ENCODE data around the gene SAT2. TPM values are rescaled to one million over a fixed set of nuclear protein-coding genes. Genes with fewer than 3 reads are reported as not detected.
"Not testable (repeated sequence)": the region's sequence is repeated elsewhere in the genome, so short reads cannot be mapped to it uniquely, and the experiment has no call there.

Gene SAT2
- total RNA-seq, 1 donor from 2014 or later: 25.4 TPM

GRCh38 chr17:7610641-7611040 lies 17.0 kb downstream of the SAT2 start:
- intact Hi-C loops (cut with micrococcal nuclease): no loop called here
- H3K27me3 Mint-ChIP-seq (ENCODE audit: low read depth): no peaks in the 10 kb centered on the region
- no peak for DNase-seq (ENCODE audit: low spot score)
- no peaks in the 10 kb centered on the region for H3K9me3 Mint-ChIP-seq
- H3K4me1 Mint-ChIP-seq (ENCODE audit: low read depth): peaks cover 28% of the 10 kb centered on the region
- no peak overlapping the region for H3K27ac Mint-ChIP-seq
- peaks cover 37% of the 10 kb centered on the region for H3K36me3 Mint-ChIP-seq (ENCODE audit: low read depth)
- no peak overlapping the region for H3K4me3 Mint-ChIP-seq (ENCODE audit: low read depth)

- intact Hi-C loops (cut with micrococcal nuclease): no loop called here
- Mint-ChIP-seq H3K27me3 (ENCODE audit: low read depth) (no peaks in the 10 kb centered on the region), H3K4me1 (ENCODE audit: low read depth) (peaks cover 8% of the 10 kb centered on the region), H3K4me3 (ENCODE audit: low read depth) (no peak overlapping the region), H3K9me3 (no peaks in the 10 kb centered on the region), H3K27ac (no peak overlapping the region), H3K36me3 (ENCODE audit: low read depth) (peaks cover 57% of the 10 kb centered on the region)
- DNase-seq (ENCODE audit: low spot score): no peak
Observed at GRCh38 chr17:7606280-7606679, 21.3 kb downstream of the SAT2 start.

DNA sequence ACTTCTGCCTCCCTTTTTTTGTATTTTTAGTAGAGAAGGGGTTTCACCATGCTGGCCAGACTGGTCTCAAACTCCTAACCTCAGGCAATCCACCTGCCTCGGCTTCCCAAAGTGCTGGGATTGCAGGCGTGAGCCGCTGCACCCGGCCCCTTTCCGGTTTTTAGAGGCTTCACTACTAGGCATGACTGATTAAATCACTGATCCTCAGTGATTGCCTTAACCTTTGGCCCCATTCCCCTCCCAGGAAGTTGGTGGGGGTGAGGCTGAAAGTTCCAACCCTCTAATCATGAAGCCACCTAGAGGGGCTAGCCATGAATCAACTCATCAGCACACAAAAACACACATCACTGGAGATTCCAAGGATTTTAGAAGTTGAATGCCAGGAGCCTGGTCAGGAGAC lies 30.1 kb downstream of the SAT2 start:
- H3K4me3 Mint-ChIP-seq (ENCODE audit: low read depth); H3K9me3 Mint-ChIP-seq; intact Hi-C loops (cut with micrococcal nuclease); DNase-seq (ENCODE audit: low spot score); H3K27me3 Mint-ChIP-seq (ENCODE audit: low read depth); H3K27ac Mint-ChIP-seq; H3K4me1 Mint-ChIP-seq (ENCODE audit: low read depth): not testable (repeated sequence)
- peaks cover 72% of the 10 kb centered on the region for H3K36me3 Mint-ChIP-seq (ENCODE audit: low read depth)

DNA sequence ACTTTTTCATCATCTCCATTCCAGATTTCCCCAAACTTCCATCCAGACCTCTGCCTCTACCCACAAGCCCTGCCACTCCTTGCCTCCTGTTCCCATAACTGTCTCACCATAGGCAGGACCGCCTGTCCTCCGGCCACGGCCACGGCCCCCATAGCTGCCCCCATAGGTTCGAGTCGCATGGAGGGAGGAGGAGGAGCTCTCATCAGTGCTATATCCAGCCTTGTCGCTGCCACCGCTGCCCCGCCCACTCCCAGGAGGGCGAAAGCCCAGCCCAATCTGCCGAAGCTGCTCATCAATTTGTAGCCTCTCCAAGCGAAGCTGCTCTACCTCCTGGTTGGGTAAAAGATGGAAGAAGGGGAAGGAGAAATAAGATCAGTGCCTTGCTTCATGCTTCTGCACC lies 34.3 kb downstream of the SAT2 start:
- no peak overlapping the region for H3K4me3 Mint-ChIP-seq (ENCODE audit: low read depth)
- intact Hi-C loops (cut with micrococcal nuclease): no loop called here
- H3K36me3 Mint-ChIP-seq (ENCODE audit: low read depth): peaks cover 70% of the 10 kb centered on the region
- H3K9me3 Mint-ChIP-seq: no peaks in the 10 kb centered on the region
- no peak for DNase-seq (ENCODE audit: low spot score)
- no peaks in the 10 kb centered on the region for H3K27me3 Mint-ChIP-seq (ENCODE audit: low read depth)
- H3K27ac Mint-ChIP-seq: no peak overlapping the region
- no peaks in the 10 kb centered on the region for H3K4me1 Mint-ChIP-seq (ENCODE audit: low read depth)

DNA sequence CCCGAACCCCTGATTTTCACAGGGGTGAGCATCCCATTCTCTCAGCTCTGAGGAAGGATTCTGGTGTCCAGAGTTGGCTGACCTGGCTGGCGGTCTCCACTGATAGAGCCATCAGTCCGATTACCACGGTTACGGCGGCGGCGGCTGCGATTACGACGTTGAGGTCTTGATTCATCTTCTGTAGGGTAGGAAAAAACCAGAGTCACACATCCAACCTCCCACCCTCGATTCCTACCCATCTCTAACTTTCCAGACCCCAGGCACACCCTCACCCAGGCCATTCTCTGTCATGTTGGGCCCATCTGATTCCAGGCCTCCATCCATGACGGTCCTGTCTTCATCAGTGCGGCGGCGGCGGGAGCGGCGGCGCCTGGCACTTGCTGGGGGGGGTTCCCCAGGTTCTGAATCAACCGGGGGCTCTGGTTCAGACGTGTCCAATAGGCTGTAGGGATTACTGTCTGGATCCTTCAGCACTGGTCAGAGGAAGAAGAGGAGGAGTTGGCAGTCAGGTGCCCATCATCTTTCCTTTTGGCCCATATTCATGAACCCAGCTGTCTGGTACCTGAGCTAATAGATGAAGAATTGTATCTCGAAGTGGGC lies 35.1 kb downstream of the SAT2 start:
- H3K4me1 Mint-ChIP-seq (ENCODE audit: low read depth): no peaks in the 10 kb centered on the region
- intact Hi-C loops (cut with micrococcal nuclease): no loop called here
- no peak overlapping the region for H3K4me3 Mint-ChIP-seq (ENCODE audit: low read depth)
- H3K27me3 Mint-ChIP-seq (ENCODE audit: low read depth): no peaks in the 10 kb centered on the region
- no peak overlapping the region for H3K27ac Mint-ChIP-seq
- H3K9me3 Mint-ChIP-seq: no peaks in the 10 kb centered on the region
- DNase-seq (ENCODE audit: low spot score): no peak
- peaks cover 73% of the 10 kb centered on the region for H3K36me3 Mint-ChIP-seq (ENCODE audit: low read depth)

DNA sequence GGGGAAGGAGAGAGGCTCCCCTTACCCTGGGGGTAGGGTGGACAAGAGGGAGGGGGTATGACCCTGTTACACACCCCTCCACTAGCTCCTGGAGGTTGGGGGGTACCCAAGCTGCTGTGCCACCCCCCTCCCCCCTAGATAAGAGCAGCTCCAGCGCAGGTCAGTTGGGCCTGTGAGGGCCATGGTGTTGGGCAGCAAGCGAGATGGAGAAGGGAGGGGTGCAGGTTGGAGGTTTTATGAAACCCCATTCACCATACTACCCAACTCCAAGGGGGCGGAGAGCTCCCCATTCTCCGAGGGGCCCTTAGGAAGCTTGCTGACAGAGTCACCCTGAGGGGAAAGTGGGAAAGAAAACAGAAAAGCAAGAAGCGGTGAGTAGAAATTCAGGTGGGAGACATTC lies 36.0 kb downstream of the SAT2 start:
- Mint-ChIP-seq H3K9me3 (no peaks in the 10 kb centered on the region), H3K27ac (no peak overlapping the region), H3K36me3 (ENCODE audit: low read depth) (peaks cover 77% of the 10 kb centered on the region), H3K4me3 (ENCODE audit: low read depth) (no peak overlapping the region), H3K27me3 (ENCODE audit: low read depth) (no peaks in the 10 kb centered on the region), H3K4me1 (ENCODE audit: low read depth) (no peaks in the 10 kb centered on the region)
- intact Hi-C loops (cut with micrococcal nuclease): no loop called here
- no peak for DNase-seq (ENCODE audit: low spot score)

DNA sequence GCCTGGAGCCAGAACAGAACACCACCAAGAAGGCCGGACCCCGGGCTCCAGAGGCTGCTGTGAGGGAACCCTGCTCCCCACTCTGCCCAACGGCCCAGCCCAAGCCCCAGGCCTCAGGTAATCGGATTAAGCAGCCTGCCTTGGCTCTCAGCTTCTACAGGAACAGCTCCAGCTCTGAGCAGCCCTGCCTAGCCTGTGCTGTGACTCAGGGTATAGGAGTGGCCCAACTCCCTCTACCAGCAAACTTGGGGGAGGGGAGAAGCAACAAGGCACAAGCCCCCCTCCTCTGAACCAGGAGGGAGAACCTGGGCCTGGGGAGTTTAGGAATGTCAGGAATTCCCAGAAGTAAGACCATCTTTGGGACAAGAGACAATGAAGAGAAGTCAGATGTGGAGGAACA lies 36.9 kb downstream of the SAT2 start:
- DNase-seq (ENCODE audit: low spot score): no peak
- Mint-ChIP-seq H3K9me3 (no peaks in the 10 kb centered on the region), H3K27ac (peak overlapping the region; percentile 43), H3K4me1 (ENCODE audit: low read depth) (peaks cover 2% of the 10 kb centered on the region), H3K27me3 (ENCODE audit: low read depth) (no peaks in the 10 kb centered on the region), H3K4me3 (ENCODE audit: low read depth) (no peak overlapping the region), H3K36me3 (ENCODE audit: low read depth) (peaks cover 79% of the 10 kb centered on the region)
- intact Hi-C loops (cut with micrococcal nuclease): no loop called here

DNA sequence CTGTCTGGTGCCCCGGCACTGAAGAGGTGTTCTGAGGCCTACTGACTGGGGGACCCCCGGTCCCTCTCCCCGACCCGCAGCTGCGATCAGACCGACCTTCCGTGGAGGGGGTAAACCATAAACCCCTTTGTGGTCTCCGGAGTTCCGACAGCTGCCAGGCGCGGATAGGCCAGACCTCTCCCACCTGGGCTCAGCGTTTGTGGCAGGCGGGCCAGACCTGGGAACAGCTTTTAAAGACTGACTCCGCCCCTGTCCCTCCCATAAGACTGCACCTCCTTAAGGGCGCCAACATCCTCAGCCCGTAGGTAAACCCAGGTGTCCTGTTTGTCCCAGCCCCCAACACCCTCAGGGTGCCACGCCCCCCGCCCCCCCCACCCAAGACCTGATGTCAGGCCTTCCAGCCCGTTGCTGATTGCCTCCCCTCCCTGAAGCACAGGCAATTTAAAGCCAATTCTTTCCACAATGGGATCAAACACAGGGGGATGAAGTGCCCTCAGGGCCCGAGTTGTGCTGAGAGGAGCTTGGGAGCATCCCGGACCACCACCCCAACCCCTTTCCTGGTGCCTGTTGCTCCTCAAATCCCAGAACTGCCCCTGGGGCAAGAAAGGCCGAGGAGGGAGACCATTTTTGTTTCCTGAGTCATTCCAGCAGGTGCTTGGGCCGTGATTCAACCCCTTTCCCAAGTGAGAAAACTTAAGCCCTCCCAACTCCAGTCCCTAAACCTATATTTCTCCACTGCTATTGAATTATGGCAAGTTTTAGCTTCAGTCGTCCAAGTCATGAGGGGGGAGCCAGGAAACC lies 37.5 kb downstream of the SAT2 start, which contains the start of gene SOX15:
TSS of gene SOX15 (minus strand) at position 204 of the 801 bp plus-strand sequence. CDS start 418 bp downstream, outside the sequence.
- H3K4me1 Mint-ChIP-seq (ENCODE audit: low read depth): peaks cover 5% of the 10 kb centered on the region
- no peaks in the 10 kb centered on the region for H3K9me3 Mint-ChIP-seq
- no peak for DNase-seq (ENCODE audit: low spot score)
- H3K4me3 Mint-ChIP-seq (ENCODE audit: low read depth): no peak within 1 kb of the TSS
- no peaks in the 10 kb centered on the region for H3K27me3 Mint-ChIP-seq (ENCODE audit: low read depth)
- peaks cover 75% of the 10 kb centered on the region for H3K36me3 Mint-ChIP-seq (ENCODE audit: low read depth)
- peak within 1 kb of the TSS; percentile 43 for H3K27ac Mint-ChIP-seq
- intact Hi-C loops (cut with micrococcal nuclease): no loop called here

GRCh38 chr17:7589204-7589868 lies 38.3 kb downstream of the SAT2 start:
- Mint-ChIP-seq H3K27me3 (ENCODE audit: low read depth) (no peaks in the 10 kb centered on the region), H3K9me3 (no peaks in the 10 kb centered on the region), H3K36me3 (ENCODE audit: low read depth) (peaks cover 76% of the 10 kb centered on the region), H3K27ac (no peak overlapping the region), H3K4me1 (ENCODE audit: low read depth) (peaks cover 8% of the 10 kb centered on the region), H3K4me3 (ENCODE audit: low read depth) (no peak overlapping the region)
- intact Hi-C loops (cut with micrococcal nuclease): no loop called here
- DNase-seq (ENCODE audit: low spot score): peak; percentile 52

DNA sequence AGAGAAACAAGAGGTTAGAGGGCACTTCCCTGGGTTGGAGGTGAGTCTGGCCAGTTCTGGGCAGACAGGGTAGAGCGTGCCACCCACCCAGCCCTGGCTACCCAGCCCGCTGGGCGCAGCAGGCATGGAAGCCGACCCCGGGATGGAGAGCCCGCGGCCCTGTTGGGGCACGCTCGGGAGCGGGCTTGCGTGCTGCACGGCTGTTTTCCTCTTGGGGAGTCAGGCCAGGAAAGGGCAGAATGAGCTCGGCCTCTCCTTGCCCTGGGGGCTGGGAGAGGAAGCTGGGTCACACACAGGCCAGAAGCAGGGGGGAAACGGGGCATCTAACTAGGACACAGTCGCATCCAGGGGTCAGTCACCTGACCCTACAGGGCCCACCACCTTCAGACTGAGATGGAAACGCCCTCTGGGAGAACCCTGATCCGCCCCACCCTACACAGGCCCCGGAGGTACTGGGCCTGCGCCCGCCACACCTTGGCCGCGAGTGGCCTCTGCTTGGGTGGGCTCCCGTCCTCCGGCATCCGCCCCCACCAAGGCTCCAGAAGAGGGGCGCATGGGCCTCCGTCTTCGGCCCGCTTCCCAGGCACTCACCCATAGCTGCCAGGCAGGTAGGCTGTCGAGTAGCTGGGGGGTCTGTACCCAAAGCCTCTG lies 38.9 kb downstream of the SAT2 start:
- H3K9me3 Mint-ChIP-seq: no peaks in the 10 kb centered on the region
- peaks cover 71% of the 10 kb centered on the region for H3K36me3 Mint-ChIP-seq (ENCODE audit: low read depth)
- intact Hi-C loops (cut with micrococcal nuclease): no loop called here
- no peak for DNase-seq (ENCODE audit: low spot score)
- H3K27me3 Mint-ChIP-seq (ENCODE audit: low read depth): no peaks in the 10 kb centered on the region
- H3K4me3 Mint-ChIP-seq (ENCODE audit: low read depth): no peak overlapping the region
- H3K27ac Mint-ChIP-seq: no peak overlapping the region
- peaks cover 8% of the 10 kb centered on the region for H3K4me1 Mint-ChIP-seq (ENCODE audit: low read depth)

- intact Hi-C loops (cut with micrococcal nuclease): no loop called here
- no peak for DNase-seq (ENCODE audit: low spot score)
- H3K36me3 Mint-ChIP-seq (ENCODE audit: low read depth): peaks cover 67% of the 10 kb centered on the region
- no peaks in the 10 kb centered on the region for H3K9me3 Mint-ChIP-seq
- no peaks in the 10 kb centered on the region for H3K27me3 Mint-ChIP-seq (ENCODE audit: low read depth)
- H3K27ac Mint-ChIP-seq: no peak overlapping the region
- H3K4me1 Mint-ChIP-seq (ENCODE audit: low read depth): peaks cover 12% of the 10 kb centered on the region
- H3K4me3 Mint-ChIP-seq (ENCODE audit: low read depth): no peak overlapping the region
Observed at GRCh38 chr17:7587420-7588151, 40.0 kb downstream of the SAT2 start.

DNA sequence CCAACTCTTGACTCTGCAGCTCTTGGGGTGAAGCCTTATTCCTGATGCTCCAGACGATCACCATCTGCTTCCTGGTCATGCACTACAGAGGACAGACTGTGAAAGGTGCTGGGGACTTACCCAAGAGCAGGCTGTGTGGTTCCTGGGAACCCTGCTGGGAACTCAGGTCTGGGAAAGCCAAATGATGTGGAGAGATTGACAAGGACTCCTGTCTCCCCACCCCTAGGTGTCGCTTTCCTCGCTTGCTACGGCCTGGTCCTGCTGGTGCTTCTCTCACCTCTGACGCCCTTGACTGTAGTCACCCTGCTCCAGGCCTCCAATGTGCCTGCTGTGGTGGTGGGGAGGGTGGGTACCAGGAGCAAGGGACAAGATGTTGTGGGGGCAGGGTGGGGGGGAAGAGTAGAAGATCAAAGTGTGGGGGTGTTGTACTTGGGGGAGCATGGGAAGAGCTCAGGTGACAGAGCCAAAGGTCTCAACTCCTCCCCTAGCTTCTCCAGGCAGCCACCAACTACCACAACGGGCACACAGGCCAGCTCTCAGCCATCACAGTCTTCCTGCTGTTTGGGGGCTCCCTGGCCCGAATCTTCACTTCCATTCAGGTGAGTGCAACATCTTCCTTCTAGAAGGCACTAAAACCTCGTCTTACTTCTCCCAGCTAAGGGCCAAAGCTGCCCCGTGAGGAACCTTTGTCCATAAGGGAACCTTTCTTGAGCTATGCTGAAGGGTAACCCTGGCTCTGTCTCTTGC lies 40.8 kb downstream of the SAT2 start:
- H3K4me1 Mint-ChIP-seq (ENCODE audit: low read depth): peaks cover 16% of the 10 kb centered on the region
- H3K9me3 Mint-ChIP-seq: no peaks in the 10 kb centered on the region
- peaks cover 67% of the 10 kb centered on the region for H3K36me3 Mint-ChIP-seq (ENCODE audit: low read depth)
- no peak overlapping the region for H3K4me3 Mint-ChIP-seq (ENCODE audit: low read depth)
- DNase-seq (ENCODE audit: low spot score): no peak
- no peak overlapping the region for H3K27ac Mint-ChIP-seq
- intact Hi-C loops (cut with micrococcal nuclease): no loop called here
- H3K27me3 Mint-ChIP-seq (ENCODE audit: low read depth): no peaks in the 10 kb centered on the region
